NCI-H2029 (cell line): ENCODE data around the gene AGAP1.

ENCODE experiments used
- DNase-seq: peaks from one replicate; lab custom pipeline; 2025; lab: John Stamatoyannopoulos, UW

The AGAP1 gene

GRCh38 chr2:235550378-235550760 is 56.5 kb downstream of the AGAP1 start:
- DNase-seq = no peak

DNA sequence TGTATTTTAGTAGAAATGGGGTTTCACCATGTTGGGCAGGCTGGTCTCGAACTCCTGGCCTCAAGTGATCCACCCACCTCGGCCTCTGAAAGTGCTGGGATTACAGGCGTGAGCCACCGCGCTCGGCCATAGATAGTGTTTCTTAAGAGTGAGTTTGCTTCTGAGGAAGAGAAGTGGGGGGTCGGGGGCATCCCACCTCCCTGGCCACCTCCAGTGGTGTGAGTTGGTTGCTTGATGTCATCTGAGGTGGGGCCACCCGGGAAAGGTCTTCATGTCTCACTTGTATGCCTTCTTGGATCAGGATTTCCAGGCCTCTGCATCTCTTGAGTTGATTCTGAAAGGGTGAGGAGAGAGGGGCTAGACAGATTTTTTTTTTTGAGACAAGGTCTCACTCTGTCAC is 57.1 kb downstream of the AGAP1 start:
- DNase-seq = no peak

- DNase-seq = peak; percentile 25
These were observed 58.1 kb downstream of the AGAP1 start for GRCh38 chr2:235551965-235552364.

DNA sequence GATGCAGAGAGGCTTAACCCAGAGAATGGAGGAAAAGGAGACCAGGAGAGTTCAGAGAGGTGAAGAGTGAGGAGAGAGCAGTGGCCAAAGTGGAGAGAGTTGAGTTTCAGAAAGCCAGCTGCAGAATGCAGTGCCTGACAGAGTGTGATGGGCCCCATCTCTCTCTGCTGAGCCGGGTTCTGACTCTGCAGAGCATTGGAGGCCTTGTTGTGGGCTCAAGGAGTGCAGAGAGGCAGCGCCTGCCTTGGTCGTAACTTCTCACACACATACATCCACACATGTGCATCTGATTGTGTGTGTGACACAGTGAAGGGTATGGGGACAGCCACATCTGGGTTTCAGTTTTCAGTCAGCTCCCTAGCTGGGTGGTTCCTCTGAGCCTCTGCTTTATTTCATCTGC is 58.8 kb downstream of the AGAP1 start:
- no peak for DNase-seq

GRCh38 chr2:235553291-235553690 is 59.4 kb downstream of the AGAP1 start:
- no peak for DNase-seq

DNA sequence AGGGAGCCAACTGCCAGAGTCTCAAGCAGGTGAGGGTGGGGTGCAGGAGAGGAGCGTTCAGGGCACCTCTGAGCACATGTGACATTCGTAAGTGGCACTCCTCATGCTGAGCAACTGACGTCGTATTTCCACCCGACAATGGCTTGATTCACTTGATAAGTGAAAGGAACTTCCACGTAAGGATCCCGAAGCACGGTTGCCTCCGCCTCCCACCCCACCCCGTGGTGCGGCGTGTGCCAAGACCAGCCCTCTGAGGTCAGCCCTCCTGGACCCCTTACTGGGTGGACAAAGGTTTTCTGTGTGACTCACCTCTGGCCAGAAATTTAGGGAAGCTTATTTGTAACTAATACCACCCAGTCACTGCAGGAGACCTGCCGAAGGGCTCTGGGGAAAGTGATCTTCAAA is 59.9 kb downstream of the AGAP1 start:
- DNase-seq = peak; percentile 9

DNA sequence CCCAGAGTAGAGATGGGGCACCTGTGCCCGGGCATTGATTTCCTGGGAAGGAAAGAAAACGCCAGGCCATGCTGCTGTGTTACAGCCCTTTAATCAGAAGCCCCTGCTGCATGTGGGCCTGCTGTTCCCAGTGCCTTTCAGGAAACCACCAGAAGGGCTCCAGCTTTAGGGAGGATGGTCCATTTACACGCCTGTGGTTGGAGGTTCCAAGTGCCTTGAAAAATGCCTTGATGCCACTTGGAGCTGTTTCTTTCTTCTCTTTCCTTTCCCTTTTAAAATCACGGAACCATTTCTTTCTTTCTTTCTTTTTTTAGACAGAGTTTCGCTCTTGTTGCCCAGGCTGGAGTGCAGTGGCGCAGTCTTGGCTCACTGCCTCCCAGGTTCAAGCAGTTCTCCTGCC is 60.5 kb downstream of the AGAP1 start:
- no peak for DNase-seq

- DNase-seq = no peak
These were observed 61.1 kb downstream of the AGAP1 start for GRCh38 chr2:235554936-235555335.

GRCh38 chr2:235555371-235555770 is 61.5 kb downstream of the AGAP1 start:
- DNase-seq = no peak

DNA sequence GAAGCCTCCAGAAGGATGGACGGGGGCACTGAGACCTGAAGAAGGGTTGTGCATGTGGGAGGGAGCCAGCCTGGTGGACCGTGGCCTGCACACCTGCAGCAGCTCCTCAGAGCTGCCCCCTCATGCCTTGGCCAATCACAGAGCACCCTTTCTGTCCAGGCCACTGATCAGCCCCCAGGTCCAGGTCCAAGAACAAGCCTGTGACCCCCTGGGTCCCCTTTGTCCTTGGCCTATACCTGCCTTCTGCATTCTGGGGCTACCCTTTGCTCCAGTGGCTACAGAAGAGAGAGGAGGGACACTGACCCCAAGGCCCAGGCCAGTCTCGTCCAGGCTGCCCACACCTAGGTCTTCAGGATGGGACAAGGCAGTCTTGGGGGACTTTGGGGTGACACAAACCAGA is 62.2 kb downstream of the AGAP1 start:
- no peak for DNase-seq

- no peak for DNase-seq
These were observed 63.1 kb downstream of the AGAP1 start for GRCh38 chr2:235556901-235557300.

GRCh38 chr2:235557903-235558302 is 64.1 kb downstream of the AGAP1 start:
- DNase-seq = no peak

GRCh38 chr2:235558572-235558971 is 64.7 kb downstream of the AGAP1 start:
- no peak for DNase-seq

- DNase-seq = no peak
These were observed 66.5 kb downstream of the AGAP1 start for GRCh38 chr2:235560345-235560744.

GRCh38 chr2:235561450-235561849 is 67.6 kb downstream of the AGAP1 start:
- no peak for DNase-seq

DNA sequence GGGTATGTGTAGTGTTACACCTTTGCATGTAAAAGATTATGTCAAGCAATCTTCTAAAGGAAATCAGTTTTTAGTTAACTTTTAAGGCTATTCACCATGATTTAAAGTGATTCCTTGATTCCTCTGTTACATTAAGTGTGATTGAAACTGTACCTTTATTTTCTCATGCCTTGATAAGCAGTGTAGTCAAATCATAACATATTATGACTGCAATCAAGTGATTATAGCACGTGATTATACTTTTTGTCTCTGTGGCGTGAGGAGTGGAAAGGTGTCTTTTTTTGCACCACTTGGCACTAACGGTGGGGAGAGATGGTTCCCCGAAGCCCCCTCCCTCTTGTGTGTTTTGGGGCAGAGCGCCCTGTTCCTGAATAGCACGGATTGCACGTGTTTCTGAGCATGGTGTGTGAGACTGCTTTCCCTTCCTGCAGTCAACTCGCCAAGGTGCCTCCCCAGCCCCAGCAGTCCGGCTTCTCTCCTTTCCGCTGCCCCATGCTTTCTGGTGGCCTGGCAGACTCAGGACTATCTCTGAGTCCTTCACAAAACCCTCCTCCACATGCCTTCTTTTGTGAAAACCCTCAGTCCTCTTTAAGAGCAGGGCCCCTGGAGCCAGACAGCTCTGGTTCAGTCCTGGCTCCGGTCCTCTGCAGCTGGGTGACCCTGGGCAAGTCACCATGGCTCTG is 68.4 kb downstream of the AGAP1 start:
- DNase-seq = no peak

- no peak for DNase-seq
These were observed 69.4 kb downstream of the AGAP1 start for GRCh38 chr2:235563056-235563910.

- no peak for DNase-seq
These were observed 70.2 kb downstream of the AGAP1 start for GRCh38 chr2:235564066-235564465.

GRCh38 chr2:235564884-235565530 is 71.2 kb downstream of the AGAP1 start:
- DNase-seq = no peak

GRCh38 chr2:235566415-235566814 is 72.6 kb downstream of the AGAP1 start:
- no peak for DNase-seq

- no peak for DNase-seq
These were observed 73.2 kb downstream of the AGAP1 start for GRCh38 chr2:235566931-235567495.

- no peak for DNase-seq
These were observed 74.0 kb downstream of the AGAP1 start for GRCh38 chr2:235567842-235568241.

DNA sequence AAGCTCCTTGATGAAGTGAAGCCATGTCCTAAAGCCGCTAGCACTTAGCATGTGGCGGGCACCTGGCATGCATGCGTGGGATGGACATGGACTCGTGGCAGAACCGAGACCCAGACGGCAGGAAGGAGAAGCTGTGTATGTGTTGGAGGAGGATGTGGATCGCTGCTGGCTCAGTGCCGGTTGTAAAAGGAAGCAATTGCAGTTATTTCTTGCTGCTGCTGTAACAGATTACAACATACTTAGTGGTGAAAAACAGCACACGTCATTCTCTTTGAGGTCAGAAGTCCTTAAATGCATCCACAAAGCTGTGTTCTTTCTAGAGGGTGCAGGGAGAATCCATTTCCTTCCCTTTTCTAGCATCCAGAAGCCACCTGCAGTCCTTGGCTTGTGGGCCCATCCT is 74.6 kb downstream of the AGAP1 start:
- no peak for DNase-seq
